ENCODE results near the gene TIAM2. TPM values are rescaled to one million over a fixed set of nuclear protein-coding genes. Genes with fewer than 3 reads are reported as not detected.

TIAM2 gene
- total and polyA plus RNA-seq, 9 of the 15 experiments (the other 6 are each of a cell fraction or from before 2014, with no cell fraction given), result 0.73 to 6.5 (median 4.3) TPM

GRCh38 chr6:155108070-155108820 lies 113.1 kb downstream of the TIAM2 start:
- CTCF ChIA-PET (ENCODE audit: low intra/inter-chr PET ratio), result no interaction called here
- BruUV-seq (replicated peaks), result no TSS peak
- DNase-seq (ENCODE audit: extremely low read depth in 1 of 4, low spot score in 3 of 4) (peak in 2 of 4 experiments; percentile 27 to 37), FAIRE-seq (peak; percentile 63), ATAC-seq (peak; percentile 39; the same call in 1 of the 3 replicates)
- in situ Hi-C loops (cut with MboI), result no loop called here
- intact Hi-C loops (cut with micrococcal nuclease), result no loop called here
- POLR2A ChIA-PET, result interaction anchor here (0.7 kb wide), 1 partner anchor 348 kb away, joined by 4 read pairs; no protein-coding TSS in a partner anchor
- Histone ChIP-seq H3K36me3 (ENCODE audit: control insufficient read depth, insufficient read depth, low read length) (no peaks in the 10 kb centered on the region), H3K27me3 (ENCODE audit: control insufficient read depth in 2 of 2, insufficient read depth in 2 of 2, low read length in 2 of 2) (peaks cover 42 to 44% of the 10 kb centered on the region in 2 experiments), H3K79me2 (ENCODE audit: control insufficient read depth, insufficient read depth, low read length) (no peaks in the 10 kb centered on the region), H3K4me3 (no peak overlapping the region), H3K9me1 (ENCODE audit: control insufficient read depth, insufficient read depth, low read length) (no peaks in the 10 kb centered on the region), H4K20me1 (replicated peaks; ENCODE audit: control insufficient read depth, insufficient read depth, low read length) (peaks cover 6% of the 10 kb centered on the region; the same call in 1 of the 2 replicates), H3K4me2 (ENCODE audit: insufficient read depth, low read length) (no peak overlapping the region), H3K9ac (ENCODE audit: insufficient read depth in 1 of 2, low read depth in 2 of 2, low read length in 2 of 2) (no peak overlapping the region), H3K9me3 (replicated peaks; ENCODE audit: control insufficient read depth, insufficient read depth, low read depth, low read length) (no peaks in the 10 kb centered on the region), H3K4me1 (replicated peaks in 1 of 2; ENCODE audit: control insufficient read depth in 2 of 2, insufficient read depth in 2 of 2, low read length in 2 of 2) (peaks cover 0 to 6% of the 10 kb centered on the region in 2 experiments; a peak in 3 of 5 replicates), H2AFZ (ENCODE audit: low read depth, low read length) (no peak overlapping the region), H3K27ac (ENCODE audit: extremely low read depth, low read depth, low read length) (no peak overlapping the region)
- 4% methylated on average over 11 of the region's 11 CpGs for WGBS (ENCODE audit: insufficient coverage, low coverage, missing lambda C conversion rate)
- TF ChIP-seq ZNF583 (CRISPR knock-in tag; IDR thresholded peaks at IDR 0.05), result no peak
- TF ChIP-seq SMARCC2 (IDR thresholded peaks at IDR 0.05; ENCODE audit: low read depth), result no peak
- 0 out of 2 replicates have a peak, but pooled peaks have one; percentile 25 for TF ChIP-seq NCOR1 (IDR thresholded peaks at IDR 0.05)
- peak; percentile 18 for TF ChIP-seq DACH1 (IDR thresholded peaks at IDR 0.05; ENCODE audit: partially characterized antibody)
- TF ChIP-seq KDM1A (IDR thresholded peaks at IDR 0.05), result peak in 1 of 2 experiments; percentile 57; a peak in 1 of 4 replicates
- peak; percentile 68 for TF ChIP-seq TAL1 (IDR thresholded peaks at IDR 0.05)
- peak; percentile 80 for TF ChIP-seq TCF3 (CRISPR knock-in tag; IDR thresholded peaks at IDR 0.05)
- TF ChIP-seq SMARCE1 (IDR thresholded peaks at IDR 0.05), result peak; percentile 35; the same call in 1 of the 2 replicates
- 0 out of 2 replicates have a peak, but pooled peaks have one; percentile 33 for TF ChIP-seq MTA2 (IDR thresholded peaks at IDR 0.05; ENCODE audit: low read depth)
- 0 out of 2 replicates have a peak, but pooled peaks have one; percentile 5 for TF ChIP-seq EP300 (IDR thresholded peaks at IDR 0.05; ENCODE audit: low read length)
- TF ChIP-seq RFX1 (IDR thresholded peaks at IDR 0.05), result no peak
- TF ChIP-seq TEAD4 (IDR thresholded peaks at IDR 0.05; ENCODE audit: low read length), result peak; percentile 46
- TF ChIP-seq TEAD4 (CRISPR knock-in tag; IDR thresholded peaks at IDR 0.05; ENCODE audit: borderline replicate concordance), result no peak
- 0 out of 2 replicates have a peak, but pooled peaks have one; percentile 18 for TF ChIP-seq HMBOX1 (IDR thresholded peaks at IDR 0.05)
- TF ChIP-seq NR3C1 (CRISPR knock-in tag; IDR thresholded peaks at IDR 0.05), result no peak
- TF ChIP-seq CBFA2T3 (IDR thresholded peaks at IDR 0.05), result peak; percentile 74
- TF ChIP-seq TOE1 (IDR thresholded peaks at IDR 0.05; ENCODE audit: borderline replicate concordance), result no peak
- no peak for TF ChIP-seq TOE1 (CRISPR knock-in tag; IDR thresholded peaks at IDR 0.05; ENCODE audit: borderline replicate concordance, low read depth)
- TF ChIP-seq ZBTB7A (IDR thresholded peaks at IDR 0.05; ENCODE audit: borderline replicate concordance, control insufficient read depth, low read depth, low read length), result no peak
- TF ChIP-seq POLR3G (IDR thresholded peaks at IDR 0.05; ENCODE audit: extremely low read depth, insufficient read length, insufficient replicate concordance), result no peak
- TF ChIP-seq ZBED1 (IDR thresholded peaks at IDR 0.05), result no peak
- TF ChIP-seq ZBTB49 (CRISPR knock-in tag; IDR thresholded peaks at IDR 0.05; ENCODE audit: borderline replicate concordance), result no peak
- TF ChIP-seq BRD4 (IDR thresholded peaks at IDR 0.05), result no peak

Data from K562 (cell line).